ENCODE data around the gene DEXI.

Gene DEXI

GRCh38 chr16:10940501-10941079 lies 1.7 kb downstream of the DEXI start:
- DNase-seq = no peak

- no peak for DNase-seq
Observed at GRCh38 chr16:10939649-10940234, 2.5 kb downstream of the DEXI start.

- DNase-seq = no peak
Observed at GRCh38 chr16:10938796-10939648, 3.2 kb downstream of the DEXI start.

GRCh38 chr16:10938321-10938720 lies 3.9 kb downstream of the DEXI start:
- no peak for DNase-seq

GRCh38 chr16:10937068-10937859 lies 5.0 kb downstream of the DEXI start:
- peak; percentile 47 for DNase-seq

GRCh38 chr16:10936272-10936984 lies 5.8 kb downstream of the DEXI start:
- DNase-seq = no peak

GRCh38 chr16:10935226-10935915 lies 6.9 kb downstream of the DEXI start:
- DNase-seq = no peak

- no peak for DNase-seq
Observed at GRCh38 chr16:10934325-10935107, 7.8 kb downstream of the DEXI start.

- DNase-seq = peak; percentile 46
Observed at GRCh38 chr16:10933865-10934264, 8.4 kb downstream of the DEXI start.

GRCh38 chr16:10932959-10933710 lies 9.1 kb downstream of the DEXI start:
- DNase-seq = no peak

- no peak for DNase-seq
Observed at GRCh38 chr16:10931977-10932632, 10.2 kb downstream of the DEXI start.

- DNase-seq = no peak
Observed at GRCh38 chr16:10931134-10931533, 11.1 kb downstream of the DEXI start.

GRCh38 chr16:10930755-10931093 lies 11.5 kb downstream of the DEXI start:
- no peak for DNase-seq

- peak; percentile 79 for DNase-seq
Observed at GRCh38 chr16:10929853-10930754, 12.2 kb downstream of the DEXI start.

GRCh38 chr16:10929097-10929496 lies 13.2 kb downstream of the DEXI start:
- DNase-seq = peak; percentile 84

GRCh38 chr16:10927497-10928112 lies 14.7 kb downstream of the DEXI start:
- no peak for DNase-seq

- DNase-seq = no peak
Observed at GRCh38 chr16:10926867-10927266, 15.4 kb downstream of the DEXI start.

GRCh38 chr16:10926094-10926493 lies 16.2 kb downstream of the DEXI start:
- DNase-seq = no peak
